Measurements from ENCODE around the gene NXN.

GRCh38 chr17:802901-803881, 176.4 kb downstream of the NXN start:
- no peak for TF ChIP-seq REST (IDR thresholded peaks at IDR 0.05; ENCODE audit: borderline replicate concordance)
- TF ChIP-seq, protein P1, sequence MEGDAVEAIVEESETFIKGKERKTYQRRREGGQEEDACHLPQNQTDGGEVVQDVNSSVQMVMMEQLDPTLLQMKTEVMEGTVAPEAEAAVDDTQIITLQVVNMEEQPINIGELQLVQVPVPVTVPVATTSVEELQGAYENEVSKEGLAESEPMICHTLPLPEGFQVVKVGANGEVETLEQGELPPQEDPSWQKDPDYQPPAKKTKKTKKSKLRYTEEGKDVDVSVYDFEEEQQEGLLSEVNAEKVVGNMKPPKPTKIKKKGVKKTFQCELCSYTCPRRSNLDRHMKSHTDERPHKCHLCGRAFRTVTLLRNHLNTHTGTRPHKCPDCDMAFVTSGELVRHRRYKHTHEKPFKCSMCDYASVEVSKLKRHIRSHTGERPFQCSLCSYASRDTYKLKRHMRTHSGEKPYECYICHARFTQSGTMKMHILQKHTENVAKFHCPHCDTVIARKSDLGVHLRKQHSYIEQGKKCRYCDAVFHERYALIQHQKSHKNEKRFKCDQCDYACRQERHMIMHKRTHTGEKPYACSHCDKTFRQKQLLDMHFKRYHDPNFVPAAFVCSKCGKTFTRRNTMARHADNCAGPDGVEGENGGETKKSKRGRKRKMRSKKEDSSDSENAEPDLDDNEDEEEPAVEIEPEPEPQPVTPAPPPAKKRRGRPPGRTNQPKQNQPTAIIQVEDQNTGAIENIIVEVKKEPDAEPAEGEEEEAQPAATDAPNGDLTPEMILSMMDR (IDR thresholded peaks at IDR 0.05; ENCODE audit: poor library complexity, severe bottlenecking): no peak
- TF ChIP-seq EZH2 (IDR thresholded peaks at IDR 0.05; ENCODE audit: borderline replicate concordance, insufficient read depth, low read length, poor library complexity, severe bottlenecking): no peak
- TF ChIP-seq SMC3 (conservative IDR thresholded peaks at IDR 0.05; ENCODE audit: poor library complexity): no peak
- no peak for TF ChIP-seq TAF1 (IDR thresholded peaks at IDR 0.05; ENCODE audit: low read depth)
- TF ChIP-seq POLR2AphosphoS5 (IDR thresholded peaks at IDR 0.05): no peak
- TF ChIP-seq RAD21 (conservative IDR thresholded peaks at IDR 0.05): no peak
- no peak for TF ChIP-seq EP300 (conservative IDR thresholded peaks at IDR 0.05; ENCODE audit: poor library complexity, severe bottlenecking)
